GM12878 (cell line): ENCODE results near the gene FOXJ1. TPM values are rescaled to one million over a fixed set of nuclear protein-coding genes. Genes with fewer than 3 reads are reported as not detected.

Source experiments
- ETV6 ChIP-seq, 2 experiments: fragments of 450-650 bp in 1 of 2; IDR thresholded peaks in 1 of 2; conservative IDR thresholded peaks in 1 of 2; 2 replicates each; pipeline ENCODE4 v1.6.1; 2014; ENCODE audit warnings: antibody characterized with exemption in 1 of 2, borderline replicate concordance in 1 of 2, low read depth in 1 of 2, mild to moderate bottlenecking in 1 of 2, moderate library complexity in 1 of 2
- HDAC6 ChIP-seq: fragments of 200-600 bp; sonication (generic); IDR thresholded peaks from one replicate; pipeline ENCODE4 v1.8.0; 2017; ENCODE audit warnings: antibody characterized with exemption; ENCODE audit not compliant: unreplicated experiment
- NFYB ChIP-seq: IDR thresholded peaks from 2 replicates; pipeline ENCODE4 v1.6.1; 2011; ENCODE audit warnings: low read depth, mild to moderate bottlenecking, low read length, improper control_type of control experiment, moderate library complexity; ENCODE audit not compliant: insufficient read depth
- NR2C1 ChIP-seq: fragments of 450-650 bp; IDR thresholded peaks from 2 replicates; pipeline ENCODE4 v1.6.1; 2017; ENCODE audit warnings: antibody characterized with exemption, mild to moderate bottlenecking, moderate library complexity
- PAX5 ChIP-seq: IDR thresholded peaks from 2 replicates; pipeline ENCODE4 v1.6.1; 2011; ENCODE audit warnings: low read depth, low read length, borderline replicate concordance
- POLR2AphosphoS2 ChIP-seq: IDR thresholded peaks from 2 replicates; pipeline ENCODE4 v1.6.1; 2011; ENCODE audit warnings: low read depth, mild to moderate bottlenecking, low read length, improper control_type of control experiment, moderate library complexity
- RFX5 ChIP-seq: IDR thresholded peaks from 2 replicates; pipeline ENCODE4 v1.6.1; 2011; ENCODE audit warnings: low read depth, low read length, improper control_type of control experiment
- TBL1XR1 ChIP-seq: IDR thresholded peaks from 2 replicates; pipeline ENCODE4 v1.6.1; 2012; ENCODE audit warnings: low read depth, low read length, improper control_type of control experiment
- ZNF622 ChIP-seq: fragments of 450-650 bp; IDR thresholded peaks from 2 replicates; pipeline ENCODE4 v1.6.1; 2017; ENCODE audit warnings: mild to moderate bottlenecking, inconsistent platforms
- polyA plus RNA-seq, 11 experiments: library from polyadenylated mRNA; depleted of rRNA in 4 of 11; unstranded in 6 of 11; stranded (reverse) in 5 of 11; fragments of >200 nt; fragmentation: Nextera tagmentation in 4 of 11; fragmentation: Illumina TruSeq in 1 of 11; extraction: Ambion mirVana in 4 of 11; extraction: Trizol in 1 of 11; gene quantifications; 1 replicate in 1 of 11; 2 replicates in 10 of 11; pipeline versions ENCODE4 v1.2.1 to v1.2.3, GENCODE V29; 2011 to 2016; ENCODE audit warnings: inconsistent platforms in 2 of 11, missing spikeins in 2 of 11, low read depth in 1 of 11
- total RNA-seq, 4 experiments: library from RNA; depleted of rRNA in 3 of 4; stranded (reverse); fragments of >200 nt in 3 of 4; fragmentation: Illumina TruSeq in 1 of 4; extraction: Trizol in 1 of 4; gene quantifications; 2 replicates each; pipeline versions ENCODE4 v1.2.1 to v1.2.3, GENCODE V29; 2013 to 2021
- TF ChIP-seq, protein P1 (sequence below): IDR thresholded peaks from 2 replicates; pipeline ENCODE4 v1.6.1; 2012; ENCODE audit warnings: mild to moderate bottlenecking, low read depth, low read length
- TF ChIP-seq, protein P2 (sequence below): fragments of 450-650 bp; IDR thresholded peaks from 2 replicates; pipeline ENCODE4 v1.6.1; 2016; ENCODE audit warnings: mild to moderate bottlenecking
- TF ChIP-seq, protein P3 (sequence below): fragments of 150-350 bp; IDR thresholded peaks from 2 replicates; pipeline ENCODE4 v1.6.1; 2016; ENCODE audit warnings: low read depth, low read length
- TF ChIP-seq, protein P4 (sequence below): fragments of 450-650 bp; IDR thresholded peaks from 2 replicates; pipeline ENCODE4 v1.6.1; 2017; ENCODE audit warnings: borderline replicate concordance
- TF ChIP-seq, protein P5 (sequence below): fragments of 150-350 bp; IDR thresholded peaks from 2 replicates; pipeline ENCODE4 v1.6.1; 2014; ENCODE audit warnings: mild to moderate bottlenecking, low read depth, low read length
- TF ChIP-seq, protein P6 (sequence below): IDR thresholded peaks from 2 replicates; pipeline ENCODE4 v1.6.1; 2011; ENCODE audit warnings: borderline replicate concordance, low read depth, mild to moderate bottlenecking, moderate library complexity, low read length; ENCODE audit not compliant: insufficient read depth, poor library complexity, severe bottlenecking

The FOXJ1 gene
- total and polyA plus RNA-seq, 10 of the 15 experiments (the other 5 are each of a cell fraction or from before 2014, with no cell fraction given), result not detected

DNA sequence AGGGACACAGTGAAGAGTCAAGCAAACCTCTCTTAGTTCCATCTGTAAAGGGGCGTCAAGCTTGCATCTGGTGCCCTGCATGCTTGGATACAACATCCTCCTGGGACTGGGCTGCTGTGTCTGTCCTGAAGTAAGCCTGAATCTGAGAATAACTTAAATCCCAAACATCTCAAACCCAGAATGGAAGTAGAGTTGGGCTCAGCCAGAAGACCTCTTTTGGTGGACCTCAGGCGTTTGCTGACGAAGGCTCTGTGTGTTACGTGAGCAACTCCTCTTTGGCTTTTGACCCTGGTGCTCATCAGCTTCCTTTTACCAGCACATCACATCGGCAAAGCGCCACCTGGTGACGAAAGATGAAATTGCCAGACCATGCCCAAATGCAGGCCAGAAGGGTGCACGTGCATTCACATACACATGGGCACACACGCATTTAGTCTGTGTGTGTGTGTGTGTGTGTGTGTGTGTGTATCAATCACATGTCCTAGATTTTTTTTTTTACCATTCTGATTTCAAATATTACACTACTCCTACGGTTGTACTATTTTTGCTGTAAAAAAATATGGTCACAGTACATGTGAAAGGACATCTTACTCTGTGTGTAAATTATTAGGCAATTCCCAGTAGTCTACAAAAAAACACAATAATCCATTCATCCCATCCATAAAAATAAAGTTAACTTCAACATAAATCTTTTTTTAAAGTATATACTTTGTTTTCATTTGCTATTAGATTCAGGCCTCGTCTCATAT is 41.1 kb upstream of the FOXJ1 start (continued):
- TF ChIP-seq, protein P1, sequence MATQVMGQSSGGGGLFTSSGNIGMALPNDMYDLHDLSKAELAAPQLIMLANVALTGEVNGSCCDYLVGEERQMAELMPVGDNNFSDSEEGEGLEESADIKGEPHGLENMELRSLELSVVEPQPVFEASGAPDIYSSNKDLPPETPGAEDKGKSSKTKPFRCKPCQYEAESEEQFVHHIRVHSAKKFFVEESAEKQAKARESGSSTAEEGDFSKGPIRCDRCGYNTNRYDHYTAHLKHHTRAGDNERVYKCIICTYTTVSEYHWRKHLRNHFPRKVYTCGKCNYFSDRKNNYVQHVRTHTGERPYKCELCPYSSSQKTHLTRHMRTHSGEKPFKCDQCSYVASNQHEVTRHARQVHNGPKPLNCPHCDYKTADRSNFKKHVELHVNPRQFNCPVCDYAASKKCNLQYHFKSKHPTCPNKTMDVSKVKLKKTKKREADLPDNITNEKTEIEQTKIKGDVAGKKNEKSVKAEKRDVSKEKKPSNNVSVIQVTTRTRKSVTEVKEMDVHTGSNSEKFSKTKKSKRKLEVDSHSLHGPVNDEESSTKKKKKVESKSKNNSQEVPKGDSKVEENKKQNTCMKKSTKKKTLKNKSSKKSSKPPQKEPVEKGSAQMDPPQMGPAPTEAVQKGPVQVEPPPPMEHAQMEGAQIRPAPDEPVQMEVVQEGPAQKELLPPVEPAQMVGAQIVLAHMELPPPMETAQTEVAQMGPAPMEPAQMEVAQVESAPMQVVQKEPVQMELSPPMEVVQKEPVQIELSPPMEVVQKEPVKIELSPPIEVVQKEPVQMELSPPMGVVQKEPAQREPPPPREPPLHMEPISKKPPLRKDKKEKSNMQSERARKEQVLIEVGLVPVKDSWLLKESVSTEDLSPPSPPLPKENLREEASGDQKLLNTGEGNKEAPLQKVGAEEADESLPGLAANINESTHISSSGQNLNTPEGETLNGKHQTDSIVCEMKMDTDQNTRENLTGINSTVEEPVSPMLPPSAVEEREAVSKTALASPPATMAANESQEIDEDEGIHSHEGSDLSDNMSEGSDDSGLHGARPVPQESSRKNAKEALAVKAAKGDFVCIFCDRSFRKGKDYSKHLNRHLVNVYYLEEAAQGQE, result no peak
- TF ChIP-seq ZNF622 (no peak), HDAC6 (no peak), NR2C1 (peak; percentile 81), ETV6 (conservative IDR thresholded peaks at IDR 0.05 in 1 of 2, IDR thresholded peaks at IDR 0.05 in 1 of 2; ENCODE audit: borderline replicate concordance in 1 of 2, low read depth in 1 of 2) (peak in 1 of 2 experiments; percentile 62; a peak in 1 of 4 replicates), POLR2AphosphoS2 (no peak), PAX5 (peak; percentile 80), RFX5 (no peak), NFYB (no peak), TBL1XR1 (peak; percentile 46; the same call in 1 of the 2 replicates)
- TF ChIP-seq, protein P2, sequence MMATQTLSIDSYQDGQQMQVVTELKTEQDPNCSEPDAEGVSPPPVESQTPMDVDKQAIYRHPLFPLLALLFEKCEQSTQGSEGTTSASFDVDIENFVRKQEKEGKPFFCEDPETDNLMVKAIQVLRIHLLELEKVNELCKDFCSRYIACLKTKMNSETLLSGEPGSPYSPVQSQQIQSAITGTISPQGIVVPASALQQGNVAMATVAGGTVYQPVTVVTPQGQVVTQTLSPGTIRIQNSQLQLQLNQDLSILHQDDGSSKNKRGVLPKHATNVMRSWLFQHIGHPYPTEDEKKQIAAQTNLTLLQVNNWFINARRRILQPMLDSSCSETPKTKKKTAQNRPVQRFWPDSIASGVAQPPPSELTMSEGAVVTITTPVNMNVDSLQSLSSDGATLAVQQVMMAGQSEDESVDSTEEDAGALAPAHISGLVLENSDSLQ, result 0 out of 2 replicates have a peak, but pooled peaks have one; percentile 18
- TF ChIP-seq, protein P3, sequence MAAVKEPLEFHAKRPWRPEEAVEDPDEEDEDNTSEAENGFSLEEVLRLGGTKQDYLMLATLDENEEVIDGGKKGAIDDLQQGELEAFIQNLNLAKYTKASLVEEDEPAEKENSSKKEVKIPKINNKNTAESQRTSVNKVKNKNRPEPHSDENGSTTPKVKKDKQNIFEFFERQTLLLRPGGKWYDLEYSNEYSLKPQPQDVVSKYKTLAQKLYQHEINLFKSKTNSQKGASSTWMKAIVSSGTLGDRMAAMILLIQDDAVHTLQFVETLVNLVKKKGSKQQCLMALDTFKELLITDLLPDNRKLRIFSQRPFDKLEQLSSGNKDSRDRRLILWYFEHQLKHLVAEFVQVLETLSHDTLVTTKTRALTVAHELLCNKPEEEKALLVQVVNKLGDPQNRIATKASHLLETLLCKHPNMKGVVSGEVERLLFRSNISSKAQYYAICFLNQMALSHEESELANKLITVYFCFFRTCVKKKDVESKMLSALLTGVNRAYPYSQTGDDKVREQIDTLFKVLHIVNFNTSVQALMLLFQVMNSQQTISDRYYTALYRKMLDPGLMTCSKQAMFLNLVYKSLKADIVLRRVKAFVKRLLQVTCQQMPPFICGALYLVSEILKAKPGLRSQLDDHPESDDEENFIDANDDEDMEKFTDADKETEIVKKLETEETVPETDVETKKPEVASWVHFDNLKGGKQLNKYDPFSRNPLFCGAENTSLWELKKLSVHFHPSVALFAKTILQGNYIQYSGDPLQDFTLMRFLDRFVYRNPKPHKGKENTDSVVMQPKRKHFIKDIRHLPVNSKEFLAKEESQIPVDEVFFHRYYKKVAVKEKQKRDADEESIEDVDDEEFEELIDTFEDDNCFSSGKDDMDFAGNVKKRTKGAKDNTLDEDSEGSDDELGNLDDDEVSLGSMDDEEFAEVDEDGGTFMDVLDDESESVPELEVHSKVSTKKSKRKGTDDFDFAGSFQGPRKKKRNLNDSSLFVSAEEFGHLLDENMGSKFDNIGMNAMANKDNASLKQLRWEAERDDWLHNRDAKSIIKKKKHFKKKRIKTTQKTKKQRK, result no peak
- TF ChIP-seq, protein P4, sequence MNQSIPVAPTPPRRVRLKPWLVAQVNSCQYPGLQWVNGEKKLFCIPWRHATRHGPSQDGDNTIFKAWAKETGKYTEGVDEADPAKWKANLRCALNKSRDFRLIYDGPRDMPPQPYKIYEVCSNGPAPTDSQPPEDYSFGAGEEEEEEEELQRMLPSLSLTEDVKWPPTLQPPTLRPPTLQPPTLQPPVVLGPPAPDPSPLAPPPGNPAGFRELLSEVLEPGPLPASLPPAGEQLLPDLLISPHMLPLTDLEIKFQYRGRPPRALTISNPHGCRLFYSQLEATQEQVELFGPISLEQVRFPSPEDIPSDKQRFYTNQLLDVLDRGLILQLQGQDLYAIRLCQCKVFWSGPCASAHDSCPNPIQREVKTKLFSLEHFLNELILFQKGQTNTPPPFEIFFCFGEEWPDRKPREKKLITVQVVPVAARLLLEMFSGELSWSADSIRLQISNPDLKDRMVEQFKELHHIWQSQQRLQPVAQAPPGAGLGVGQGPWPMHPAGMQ, result no peak
- TF ChIP-seq, protein P5, sequence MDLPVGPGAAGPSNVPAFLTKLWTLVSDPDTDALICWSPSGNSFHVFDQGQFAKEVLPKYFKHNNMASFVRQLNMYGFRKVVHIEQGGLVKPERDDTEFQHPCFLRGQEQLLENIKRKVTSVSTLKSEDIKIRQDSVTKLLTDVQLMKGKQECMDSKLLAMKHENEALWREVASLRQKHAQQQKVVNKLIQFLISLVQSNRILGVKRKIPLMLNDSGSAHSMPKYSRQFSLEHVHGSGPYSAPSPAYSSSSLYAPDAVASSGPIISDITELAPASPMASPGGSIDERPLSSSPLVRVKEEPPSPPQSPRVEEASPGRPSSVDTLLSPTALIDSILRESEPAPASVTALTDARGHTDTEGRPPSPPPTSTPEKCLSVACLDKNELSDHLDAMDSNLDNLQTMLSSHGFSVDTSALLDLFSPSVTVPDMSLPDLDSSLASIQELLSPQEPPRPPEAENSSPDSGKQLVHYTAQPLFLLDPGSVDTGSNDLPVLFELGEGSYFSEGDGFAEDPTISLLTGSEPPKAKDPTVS, result no peak
- TF ChIP-seq, protein P6, sequence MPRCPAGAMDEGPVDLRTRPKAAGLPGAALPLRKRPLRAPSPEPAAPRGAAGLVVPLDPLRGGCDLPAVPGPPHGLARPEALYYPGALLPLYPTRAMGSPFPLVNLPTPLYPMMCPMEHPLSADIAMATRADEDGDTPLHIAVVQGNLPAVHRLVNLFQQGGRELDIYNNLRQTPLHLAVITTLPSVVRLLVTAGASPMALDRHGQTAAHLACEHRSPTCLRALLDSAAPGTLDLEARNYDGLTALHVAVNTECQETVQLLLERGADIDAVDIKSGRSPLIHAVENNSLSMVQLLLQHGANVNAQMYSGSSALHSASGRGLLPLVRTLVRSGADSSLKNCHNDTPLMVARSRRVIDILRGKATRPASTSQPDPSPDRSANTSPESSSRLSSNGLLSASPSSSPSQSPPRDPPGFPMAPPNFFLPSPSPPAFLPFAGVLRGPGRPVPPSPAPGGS, result no peak
